Stimulated activated CD4-positive, alpha-beta T cell treated with anti-CD3 and anti-CD28 coated beads, TNF-alpha, amount 100 ng/mL, for 4 hours (primary cell): ENCODE measurements around the gene CNTNAP2.

Experiments
- DNase-seq, 3 experiments: peaks; one replicate each; pipeline ENCODE4 v3.0.0-alpha.2; 2020; ENCODE audit warnings: low read depth in 3 of 3

Gene CNTNAP2

DNA sequence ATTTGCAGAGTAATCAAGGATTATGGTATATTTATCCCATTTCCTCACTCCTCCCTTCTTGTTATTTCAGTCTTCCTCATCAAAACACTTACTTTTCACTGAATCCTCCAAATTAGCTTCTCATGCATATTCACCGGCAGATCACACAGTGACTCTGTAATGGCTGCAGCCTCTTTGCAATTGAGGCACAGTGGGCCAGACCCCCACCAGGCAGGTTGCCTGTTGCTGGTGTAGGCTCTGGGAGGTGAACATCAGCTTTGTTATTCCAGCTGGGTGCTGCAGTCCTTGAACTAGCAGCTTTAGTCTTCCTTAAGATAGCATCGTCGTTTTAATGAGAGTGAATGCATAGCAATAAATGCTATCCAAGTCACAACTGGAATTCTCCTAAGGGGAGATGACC, 449.3 kb downstream of the CNTNAP2 start:
- no peak for DNase-seq

DNA sequence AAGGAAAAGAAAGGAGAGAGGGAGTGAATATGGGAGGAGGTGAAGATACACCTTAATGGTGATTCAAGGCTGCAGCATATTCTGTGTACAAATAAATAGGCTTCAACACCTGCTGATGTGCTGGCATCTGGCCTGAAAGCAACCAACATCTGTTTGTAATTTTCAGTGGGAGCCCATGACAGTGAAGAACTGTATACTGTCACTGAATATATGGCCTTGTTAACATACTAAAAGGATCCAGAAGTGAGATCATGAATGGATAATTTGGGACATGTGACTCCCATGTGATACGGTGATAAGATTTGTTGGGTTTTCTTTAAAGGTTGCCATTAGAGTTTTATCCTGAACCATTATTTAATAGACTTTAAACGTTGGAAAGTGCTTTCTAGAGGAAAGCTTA, 459.3 kb downstream of the CNTNAP2 start:
- DNase-seq = no peak

DNA sequence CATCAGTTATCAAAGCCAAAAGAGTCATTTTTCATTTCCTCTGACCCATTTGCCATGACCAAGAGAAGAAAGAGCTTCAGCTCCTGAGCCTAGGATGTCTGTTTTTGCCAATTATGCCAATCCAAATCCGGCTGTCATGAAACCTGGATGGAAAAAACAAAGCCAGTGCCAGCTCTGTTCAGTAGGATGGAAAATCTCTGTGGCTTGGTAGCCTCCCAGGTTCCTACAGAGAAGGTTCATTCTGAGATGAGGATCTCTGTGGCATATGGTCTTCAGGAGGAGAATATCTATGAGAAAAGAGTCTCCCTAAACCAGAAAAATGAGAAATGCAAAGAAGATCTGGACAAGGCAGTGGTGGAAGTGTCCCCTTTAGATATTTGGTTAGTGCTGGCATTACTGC, 475.4 kb downstream of the CNTNAP2 start:
- no peak for DNase-seq

DNA sequence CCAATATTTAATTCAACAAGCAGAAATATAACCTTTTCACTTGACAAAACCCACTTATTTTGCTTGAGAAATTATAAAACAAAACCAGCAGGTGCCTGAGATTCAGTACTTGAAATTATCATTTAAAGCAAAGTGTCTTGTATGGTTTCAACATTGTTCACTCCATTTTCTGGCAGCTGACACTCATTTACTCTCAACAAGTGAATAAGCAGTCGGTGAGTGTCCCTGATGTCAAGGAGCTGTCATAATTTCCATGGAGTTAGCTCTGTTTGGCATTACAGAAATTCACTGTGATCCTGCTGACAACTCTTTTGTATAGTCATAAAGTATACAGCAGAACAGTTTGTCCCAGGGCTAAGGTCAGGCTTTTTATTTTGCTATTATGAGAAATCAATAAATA, 490.0 kb downstream of the CNTNAP2 start:
- no peak for DNase-seq

DNA sequence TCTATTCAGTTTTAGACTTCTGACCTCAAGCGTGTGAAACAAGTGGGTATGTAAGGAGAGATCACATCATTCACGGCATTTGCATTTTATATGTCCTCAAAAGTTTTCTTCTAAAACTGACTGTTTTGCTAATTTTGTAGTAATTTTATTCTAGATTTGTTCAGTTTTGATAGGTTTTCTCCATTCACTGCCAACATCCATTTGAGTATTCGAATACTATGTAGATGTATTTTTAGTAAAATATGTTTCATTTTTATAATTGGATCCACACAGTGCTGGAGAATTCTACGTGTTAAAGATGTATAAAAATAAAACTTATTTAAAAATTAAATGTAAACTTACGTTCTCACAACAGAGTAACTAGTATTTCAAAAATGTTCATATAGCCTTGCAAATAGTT, 503.0 kb downstream of the CNTNAP2 start:
- DNase-seq = no peak

DNA sequence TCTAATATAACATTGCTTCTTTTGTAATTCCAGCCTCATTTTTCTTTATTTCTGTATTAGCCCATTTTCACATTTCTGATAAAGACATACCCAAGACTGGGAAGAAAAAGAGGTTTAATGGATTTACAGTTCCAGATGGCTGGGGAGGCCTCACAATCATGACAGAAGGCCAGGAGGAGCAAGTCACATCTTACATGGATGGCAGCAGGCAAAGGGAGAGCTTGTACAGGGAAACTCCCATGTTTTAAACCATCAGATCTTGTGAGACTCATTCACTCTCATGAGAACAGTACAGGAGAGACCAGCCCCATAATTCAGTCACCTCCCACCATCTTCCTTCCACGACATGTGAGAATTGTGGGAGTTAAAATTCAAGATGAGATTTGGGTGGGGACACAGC, 510.3 kb downstream of the CNTNAP2 start:
- no peak for DNase-seq

DNA sequence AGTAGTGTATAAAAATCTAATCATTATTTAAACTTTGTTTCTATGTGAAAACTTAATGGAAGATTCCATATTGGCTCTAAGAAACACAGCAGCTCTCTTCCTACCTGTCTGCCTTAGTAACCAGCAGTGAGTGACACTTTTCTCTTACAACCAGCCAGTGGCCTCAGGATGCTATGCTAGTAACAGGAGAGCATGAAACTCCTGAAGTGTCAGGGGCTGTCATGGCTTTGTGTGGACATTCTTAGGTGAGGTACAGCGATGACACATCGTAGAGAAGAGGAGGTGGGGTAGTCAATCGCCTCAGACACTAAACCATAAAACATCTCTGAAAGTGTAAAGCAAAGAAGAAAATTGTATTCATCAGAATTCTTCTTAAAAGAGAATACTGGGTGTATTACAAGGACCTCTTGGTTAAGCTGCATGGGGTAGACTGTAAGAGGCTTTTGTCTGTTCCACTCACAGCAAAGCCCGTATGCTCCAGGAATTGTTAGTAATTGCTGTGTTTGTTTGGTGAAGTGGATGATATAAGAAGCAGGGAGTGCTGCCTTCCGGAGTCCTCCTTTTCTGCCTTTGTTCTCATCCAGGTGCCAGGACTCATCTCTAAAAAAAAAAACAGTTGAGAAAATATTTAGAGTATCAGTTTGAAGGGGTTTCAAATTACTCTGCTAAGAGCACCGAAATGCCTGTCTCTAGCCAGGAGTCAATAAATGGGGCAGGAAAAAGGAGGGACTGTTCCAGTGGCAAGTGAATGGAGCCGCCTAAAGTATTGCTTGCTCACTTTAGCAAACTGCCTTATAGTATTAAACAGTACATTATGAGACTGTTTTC, 518.8 kb downstream of the CNTNAP2 start:
- no peak for DNase-seq

DNA sequence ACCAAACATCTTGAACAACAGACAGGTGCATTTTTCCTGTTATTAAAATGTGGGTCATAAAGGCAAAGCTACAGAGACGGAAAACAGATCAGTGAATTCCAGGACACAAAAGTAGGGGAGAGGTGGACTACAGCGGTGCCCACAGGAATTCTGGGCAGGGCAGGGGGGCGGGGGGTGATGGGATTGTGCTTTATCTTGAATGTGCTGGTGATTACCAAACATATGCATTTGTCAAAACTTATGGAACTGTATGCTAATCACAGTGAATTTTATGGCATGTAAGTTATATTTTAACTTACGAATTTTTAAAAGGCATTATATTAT, 519.4 kb downstream of the CNTNAP2 start:
- no peak for DNase-seq

DNA sequence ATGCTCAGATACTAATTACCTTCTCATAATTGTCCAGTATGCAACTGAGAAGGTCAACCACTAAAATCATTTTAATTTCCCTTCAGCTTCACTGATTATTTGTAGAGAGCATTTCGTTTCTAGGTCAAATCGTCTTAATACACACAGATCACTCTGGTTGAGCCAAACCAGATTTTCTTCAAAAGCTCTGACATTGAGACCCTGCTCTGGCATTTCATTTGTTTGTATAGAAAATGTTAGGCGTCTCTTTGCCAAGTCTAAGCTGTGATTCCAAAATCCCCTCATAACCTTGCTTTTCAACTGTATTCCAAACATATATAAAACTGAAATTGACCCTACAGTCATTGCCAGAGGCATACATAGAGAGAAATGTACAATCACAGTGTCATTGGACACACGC, 520.0 kb downstream of the CNTNAP2 start:
- no peak for DNase-seq

DNA sequence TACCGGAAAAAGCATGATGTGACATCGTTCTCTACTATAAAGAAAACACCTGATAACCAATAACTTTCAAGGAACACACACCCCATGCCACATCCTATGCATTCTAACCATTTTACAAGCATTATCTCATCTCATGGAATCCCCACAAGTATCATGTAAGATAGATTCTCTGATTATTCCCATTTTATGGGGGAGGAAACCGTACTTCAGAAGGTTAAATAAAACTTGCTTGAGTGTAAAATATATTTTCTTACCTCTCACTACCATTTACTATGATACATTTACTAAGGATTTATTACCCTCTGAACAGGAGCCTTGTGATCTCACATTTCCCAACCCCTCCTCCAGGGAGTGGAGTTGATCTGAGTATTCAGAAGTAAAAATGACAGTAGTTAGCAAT, 522.7 kb downstream of the CNTNAP2 start:
- no peak for DNase-seq

DNA sequence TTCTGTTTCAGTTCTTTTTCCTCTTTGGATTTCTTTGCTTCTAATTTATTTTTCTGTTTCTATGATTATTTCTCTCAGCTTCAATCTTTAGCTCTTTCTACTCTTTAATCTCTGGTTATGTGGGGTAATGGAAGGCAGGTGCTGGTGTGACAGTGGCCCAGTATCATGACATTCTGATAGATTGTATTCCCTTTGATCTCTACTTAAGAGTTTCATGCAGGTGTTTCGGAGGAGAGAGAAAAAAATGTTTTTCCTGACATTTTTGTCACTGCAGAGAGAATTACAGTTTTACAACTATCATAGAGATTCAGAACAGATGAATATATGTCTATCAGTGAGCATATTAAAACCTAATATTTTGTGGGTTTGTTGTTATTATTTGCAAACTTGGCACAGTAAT, 524.9 kb downstream of the CNTNAP2 start:
- no peak for DNase-seq

DNA sequence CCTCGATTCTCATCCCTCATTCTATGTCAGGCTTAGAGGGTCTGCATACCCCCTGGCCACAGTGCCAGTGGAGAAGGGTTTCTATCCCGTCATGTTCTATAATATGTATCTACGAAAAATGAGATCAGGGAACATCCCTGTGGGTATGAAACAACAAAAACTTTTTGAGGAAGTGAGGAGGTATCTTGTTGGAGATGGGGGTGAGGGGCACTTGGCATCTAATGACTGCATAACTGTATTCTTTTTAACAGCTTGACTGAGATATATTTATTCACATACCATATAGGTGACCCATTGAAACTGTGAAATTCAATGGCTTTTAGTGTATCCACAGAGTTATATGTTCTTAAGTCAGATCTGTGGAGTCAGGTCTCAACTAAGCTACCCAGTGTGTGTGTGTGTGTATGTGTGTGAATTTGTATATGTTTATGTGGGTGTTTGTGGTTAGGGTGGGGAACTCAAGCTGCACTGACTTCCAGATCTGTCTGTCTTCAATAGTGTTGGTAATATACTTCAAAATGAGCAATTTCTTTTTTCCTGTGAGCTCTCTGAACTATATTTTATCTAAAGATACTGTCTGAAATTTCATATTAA, 528.9 kb downstream of the CNTNAP2 start:
- no peak for DNase-seq

DNA sequence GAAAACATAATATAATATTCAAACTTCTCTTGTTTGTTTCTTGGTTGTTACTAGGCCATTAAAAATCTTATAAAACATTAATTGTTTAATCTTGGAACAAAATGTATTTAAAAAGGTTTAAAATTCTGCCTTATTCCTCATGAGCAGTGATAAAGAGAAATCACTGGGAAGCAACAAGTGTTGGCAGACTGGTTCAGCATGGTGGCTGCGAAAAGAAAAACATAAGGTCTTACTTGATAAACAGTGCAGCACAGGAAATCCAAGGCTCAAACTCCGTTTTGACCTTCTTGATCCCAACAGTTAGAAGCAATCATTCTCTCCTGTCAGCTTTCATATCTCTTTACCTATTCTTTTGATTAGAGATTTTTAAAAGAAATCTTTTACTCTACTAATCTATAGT, 530.8 kb downstream of the CNTNAP2 start:
- DNase-seq = no peak

DNA sequence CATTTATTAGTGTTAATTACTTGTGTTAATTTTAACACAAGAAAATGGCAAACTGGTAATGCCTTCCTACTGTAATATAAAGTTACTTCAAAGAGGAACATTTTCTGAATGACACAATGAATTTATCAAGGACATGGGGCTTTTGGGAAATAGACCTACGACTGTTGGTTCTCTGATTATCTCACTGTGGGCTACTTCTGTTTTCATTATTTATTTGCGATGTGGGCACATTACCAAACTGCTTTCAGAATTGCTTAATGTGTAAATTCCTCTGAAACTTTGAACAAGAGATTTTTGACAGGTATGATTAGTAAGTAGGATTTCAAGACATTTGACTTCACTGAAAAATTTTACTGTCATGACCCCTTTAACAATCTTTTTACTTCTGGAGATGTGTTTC, 535.6 kb downstream of the CNTNAP2 start:
- no peak for DNase-seq

DNA sequence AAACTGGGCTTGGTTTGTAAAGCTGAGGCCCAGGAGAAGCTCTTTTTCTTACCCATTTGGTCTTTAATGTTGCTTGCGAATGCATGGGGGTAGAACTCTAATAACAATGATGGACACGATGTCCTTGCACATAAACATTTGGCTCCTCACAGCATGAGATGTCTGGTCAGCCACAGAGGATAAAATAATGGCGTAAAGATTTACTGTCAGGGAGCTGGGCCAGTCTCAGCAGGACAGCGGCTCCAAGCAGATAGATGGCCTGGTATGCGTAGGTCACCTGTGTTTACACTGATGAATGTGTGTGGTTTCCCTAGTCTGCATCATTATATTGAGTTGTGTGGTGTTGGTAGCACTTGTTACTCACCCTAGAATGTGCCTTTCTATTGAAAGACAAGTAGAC, 537.4 kb downstream of the CNTNAP2 start:
- DNase-seq = no peak

DNA sequence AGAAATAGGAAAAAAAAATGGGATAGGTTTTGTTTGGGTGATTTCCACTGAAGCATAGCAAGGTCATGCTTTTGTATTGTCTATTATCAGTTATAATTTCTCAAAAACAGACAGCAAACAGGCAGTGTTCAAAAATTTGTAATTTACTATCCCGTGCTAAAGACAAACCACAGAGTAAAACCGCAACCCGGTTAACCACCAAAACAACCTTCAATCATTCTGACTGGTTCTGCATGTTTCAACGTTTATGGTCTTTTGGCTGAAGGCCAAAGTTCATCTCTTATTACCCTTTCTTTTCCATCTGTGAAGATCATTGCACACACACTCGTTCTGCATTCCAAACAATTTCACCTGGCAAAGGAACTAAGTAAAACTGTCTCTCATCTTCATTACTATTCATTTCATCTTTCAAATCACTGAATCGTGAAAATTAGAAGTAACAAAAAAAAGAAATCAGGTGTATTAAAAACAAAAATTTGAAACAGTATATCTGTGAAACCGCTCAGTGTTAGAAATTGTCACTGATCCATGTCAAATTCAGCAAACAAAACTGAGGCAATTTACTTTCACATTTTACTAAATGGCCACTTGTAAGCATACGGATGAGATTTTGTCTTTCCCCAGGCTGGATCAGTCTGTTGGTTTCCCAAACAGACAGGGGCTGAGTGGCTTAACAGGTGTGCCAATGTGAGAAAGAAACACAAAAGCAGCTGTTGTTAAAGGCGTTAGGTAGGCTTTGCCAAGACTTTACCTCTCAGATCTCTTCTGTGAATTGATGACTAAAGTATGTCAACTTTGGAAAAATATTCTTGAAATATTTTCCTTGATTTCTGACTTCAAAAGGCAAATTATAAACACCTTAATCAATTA, 539.6 kb downstream of the CNTNAP2 start:
- no peak for DNase-seq

DNA sequence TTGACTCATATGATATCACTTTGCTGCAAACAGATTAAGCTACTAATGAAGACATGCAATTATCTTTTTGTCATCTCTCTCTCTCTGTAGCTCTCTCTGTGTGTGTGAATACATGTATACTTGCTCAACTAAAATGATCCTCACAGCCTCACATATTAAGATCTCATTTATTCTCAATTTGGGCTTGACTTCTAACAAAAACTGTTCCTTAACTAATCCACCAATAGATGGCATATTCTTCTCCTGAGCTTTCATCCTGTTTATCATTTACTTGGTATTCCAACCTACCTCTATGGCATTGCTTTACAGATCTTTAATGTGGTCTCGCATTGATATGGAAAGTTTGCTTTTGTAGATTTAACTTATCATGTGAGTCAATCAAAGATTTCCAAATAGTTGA, 540.4 kb downstream of the CNTNAP2 start:
- no peak for DNase-seq

DNA sequence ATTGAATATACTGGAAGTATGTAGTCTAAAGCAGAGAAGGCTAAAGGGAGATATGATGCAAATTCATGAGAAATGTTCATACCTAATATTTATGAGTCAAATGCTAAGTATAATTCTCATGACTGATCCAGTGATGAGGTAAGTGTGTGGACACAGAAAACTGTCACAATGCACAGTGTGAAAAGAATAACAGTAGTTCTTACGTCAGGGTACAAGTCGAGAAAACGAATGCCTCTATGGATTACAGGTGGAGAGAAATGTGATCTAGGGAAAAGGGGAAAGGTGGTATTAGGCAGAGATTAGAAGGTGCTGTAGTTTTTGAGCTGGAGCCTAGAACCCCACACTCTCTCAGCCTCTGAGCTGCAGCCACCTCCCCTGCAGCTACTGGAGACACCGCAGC, 542.0 kb downstream of the CNTNAP2 start:
- DNase-seq = no peak

DNA sequence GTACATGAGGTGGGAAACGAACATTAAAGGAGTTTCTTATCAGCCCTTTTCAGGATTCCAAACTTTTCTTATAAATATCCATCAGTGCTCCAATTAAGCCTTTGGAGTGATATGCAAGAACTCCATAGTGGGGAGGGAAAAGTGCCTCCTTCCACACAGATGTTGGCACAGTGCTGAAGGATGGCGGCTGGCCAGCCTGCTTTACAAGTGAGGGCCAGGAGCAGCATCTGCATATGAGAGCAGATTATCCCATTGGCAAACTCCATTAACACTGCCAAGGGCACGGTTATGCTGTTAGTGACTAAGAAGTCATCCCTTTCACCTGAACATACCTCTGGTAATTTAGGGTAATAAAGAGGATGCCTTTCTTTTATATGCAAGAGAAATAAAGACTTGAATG, 543.1 kb downstream of the CNTNAP2 start:
- no peak for DNase-seq

DNA sequence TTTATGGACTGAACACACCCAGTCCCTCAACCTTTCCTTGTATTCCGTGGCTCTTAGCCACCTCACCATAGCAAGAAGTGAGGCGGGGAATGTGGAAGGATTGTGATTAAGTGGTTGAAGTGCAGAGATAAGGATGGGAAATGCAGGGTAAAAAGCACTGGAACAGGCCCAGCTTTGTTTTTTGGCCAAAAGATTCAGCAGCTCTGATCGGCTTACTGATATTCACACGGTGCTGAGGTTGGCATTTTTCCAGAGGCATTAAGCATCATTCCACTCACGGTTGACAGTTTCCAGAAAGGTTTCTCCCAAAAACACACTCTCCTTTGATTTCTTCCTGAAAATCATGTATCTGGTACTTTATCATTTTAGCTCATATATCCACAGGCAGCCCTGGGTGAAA, 544.2 kb downstream of the CNTNAP2 start:
- DNase-seq = no peak

DNA sequence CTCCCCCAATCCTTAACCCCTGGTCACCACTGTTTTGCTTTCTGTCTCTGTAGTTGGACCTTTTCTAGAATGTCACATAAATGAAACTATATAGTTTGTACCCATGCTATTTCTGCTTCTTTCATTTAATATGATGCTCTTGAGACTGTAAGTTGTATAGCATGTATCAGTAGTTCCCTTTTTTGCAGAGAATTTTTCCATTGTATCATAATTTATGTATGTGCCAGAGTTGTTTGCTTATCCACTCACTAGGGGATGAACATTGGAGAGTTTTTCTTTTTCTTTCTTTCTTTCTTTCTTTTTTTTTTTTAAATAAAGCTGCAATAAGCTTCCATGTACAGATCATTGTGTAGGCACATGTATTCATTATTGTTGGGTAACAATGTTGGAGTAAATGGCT, 544.8 kb downstream of the CNTNAP2 start:
- no peak for DNase-seq

DNA sequence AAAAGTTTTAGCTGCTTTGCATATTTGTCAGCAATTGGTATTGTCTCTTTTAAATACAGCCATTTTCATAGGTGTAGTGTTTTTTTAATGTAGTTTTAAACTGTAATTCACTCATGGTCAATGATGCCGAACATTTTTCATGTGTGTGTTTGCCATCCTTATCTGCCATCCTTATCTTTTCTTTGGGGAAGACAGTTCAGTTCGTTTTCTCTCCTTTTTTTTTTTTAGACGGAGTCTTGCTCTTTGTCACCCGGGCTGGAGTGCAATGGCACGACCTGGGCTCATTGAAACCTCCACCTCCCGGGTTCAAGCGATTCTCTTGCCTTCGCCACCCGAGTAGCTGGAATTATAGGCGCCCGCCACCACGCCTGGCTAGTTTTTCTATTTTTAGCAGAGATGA, 545.3 kb downstream of the CNTNAP2 start:
- DNase-seq = no peak

DNA sequence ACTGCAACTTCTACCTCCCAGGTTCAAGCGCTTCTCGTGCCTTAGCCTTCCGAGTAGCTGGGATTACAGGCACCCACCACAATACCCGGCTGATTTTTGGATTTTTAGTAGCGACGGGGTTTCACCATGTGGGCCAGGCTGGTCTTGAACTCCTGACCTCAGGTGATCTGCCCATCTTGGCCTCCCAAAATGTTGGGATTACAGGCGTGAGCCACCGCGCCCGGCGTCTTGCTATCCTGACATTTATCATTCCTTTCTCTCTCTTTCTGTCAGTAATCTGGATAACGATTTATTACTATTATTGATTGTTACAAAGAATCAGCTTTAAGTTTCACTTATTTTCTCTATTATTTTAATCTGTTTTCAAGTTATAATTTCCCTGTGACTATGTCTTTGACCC, 548.4 kb downstream of the CNTNAP2 start:
- DNase-seq = no peak
